Measurements from ENCODE around the gene TNPO3.

GRCh38 chr7:128948976-128949760 lies 105.7 kb downstream of the TNPO3 start:
- TF ChIP-seq CTCF (IDR thresholded peaks at IDR 0.05), result no peak
- TF ChIP-seq EZH2 (IDR thresholded peaks at IDR 0.05), result no peak

All from neural progenitor cell (in vitro differentiated cells).